Gastrocnemius medialis (tissue), 4 donors: ENCODE data around the gene RHNO1.

ENCODE experiments used
- POLR2A ChIP-seq, 2 donors: fragments of 450-650 bp; IDR thresholded peaks; one replicate each; pipeline ENCODE4 v1.6.1; 2017; ENCODE audit warnings: antibody characterized with exemption in 2 of 2, mild to moderate bottlenecking in 2 of 2, moderate library complexity in 2 of 2
- TF ChIP-seq, protein P1 (sequence below), 5 experiments: fragments of 450-650 bp in 3 of 5; fragments of 200-600 bp in 2 of 5; sonication (generic) in 2 of 5; IDR thresholded peaks in 4 of 5; conservative IDR thresholded peaks in 1 of 5; 1 replicate in 4 of 5; 2 replicates in 1 of 5; pipeline ENCODE4 v1.5.1; 2016 to 2019; ENCODE audit warnings: antibody characterized with exemption in 5 of 5, mild to moderate bottlenecking in 3 of 5, moderate library complexity in 3 of 5

DNA sequence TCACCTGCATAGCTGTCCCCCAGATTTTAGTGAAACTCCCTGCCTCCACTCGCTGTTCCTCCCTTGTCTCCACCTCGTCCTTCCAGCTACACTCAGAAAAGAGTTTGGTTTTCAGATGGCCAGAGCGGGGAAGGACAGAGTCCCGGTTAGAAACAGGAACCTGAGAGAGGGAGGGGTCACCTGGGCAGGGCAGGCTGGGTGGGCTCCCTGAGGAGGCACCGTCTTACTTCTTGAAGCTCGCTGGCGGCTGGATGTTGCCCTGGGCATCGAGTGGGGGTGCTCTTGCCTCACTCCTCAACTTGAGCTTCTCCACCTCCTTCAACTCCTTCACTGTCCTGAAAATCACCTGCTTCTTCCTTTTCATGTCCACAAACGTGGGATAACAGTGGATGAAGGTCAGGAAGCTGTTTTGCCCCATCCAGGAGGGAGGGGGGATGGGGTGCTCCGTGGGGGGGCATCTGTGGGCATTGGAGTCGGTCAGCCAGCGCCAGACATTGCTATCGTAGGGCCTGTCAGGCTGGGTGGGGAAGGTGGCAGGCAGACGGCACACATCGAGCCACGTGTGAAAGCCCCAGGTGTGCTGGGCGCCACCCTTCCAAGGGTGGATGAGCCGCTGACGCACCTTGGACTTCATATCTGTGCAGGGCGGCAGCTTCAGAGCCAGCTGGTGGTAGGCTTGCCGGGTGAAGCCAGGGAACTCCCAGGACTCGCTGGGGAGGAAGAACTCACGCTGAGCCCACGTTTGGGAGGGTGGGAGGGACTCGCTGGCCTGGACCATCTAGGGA, 22.2 kb upstream of the RHNO1 start:
- TF ChIP-seq, protein P1, sequence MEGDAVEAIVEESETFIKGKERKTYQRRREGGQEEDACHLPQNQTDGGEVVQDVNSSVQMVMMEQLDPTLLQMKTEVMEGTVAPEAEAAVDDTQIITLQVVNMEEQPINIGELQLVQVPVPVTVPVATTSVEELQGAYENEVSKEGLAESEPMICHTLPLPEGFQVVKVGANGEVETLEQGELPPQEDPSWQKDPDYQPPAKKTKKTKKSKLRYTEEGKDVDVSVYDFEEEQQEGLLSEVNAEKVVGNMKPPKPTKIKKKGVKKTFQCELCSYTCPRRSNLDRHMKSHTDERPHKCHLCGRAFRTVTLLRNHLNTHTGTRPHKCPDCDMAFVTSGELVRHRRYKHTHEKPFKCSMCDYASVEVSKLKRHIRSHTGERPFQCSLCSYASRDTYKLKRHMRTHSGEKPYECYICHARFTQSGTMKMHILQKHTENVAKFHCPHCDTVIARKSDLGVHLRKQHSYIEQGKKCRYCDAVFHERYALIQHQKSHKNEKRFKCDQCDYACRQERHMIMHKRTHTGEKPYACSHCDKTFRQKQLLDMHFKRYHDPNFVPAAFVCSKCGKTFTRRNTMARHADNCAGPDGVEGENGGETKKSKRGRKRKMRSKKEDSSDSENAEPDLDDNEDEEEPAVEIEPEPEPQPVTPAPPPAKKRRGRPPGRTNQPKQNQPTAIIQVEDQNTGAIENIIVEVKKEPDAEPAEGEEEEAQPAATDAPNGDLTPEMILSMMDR (IDR thresholded peaks at IDR 0.05 in 4 of 5, conservative IDR thresholded peaks at IDR 0.05 in 1 of 5), result no peak
- no peak for TF ChIP-seq POLR2A (IDR thresholded peaks at IDR 0.05)
